Glomerular endothelial cell (primary cell): ENCODE data around the gene CEP350. TPM values are rescaled to one million over a fixed set of nuclear protein-coding genes. Genes with fewer than 3 reads are reported as not detected.
"Not testable (repeated sequence)": the region's sequence is repeated elsewhere in the genome, so short reads cannot be mapped to it uniquely, and the experiment has no call there.

ENCODE experiments used
- DNase-seq: peaks from one replicate; pipeline ENCODE4 v3.0.0-alpha.2; 2011; ENCODE audit warnings: low read depth, low spot score; ENCODE audit errors: extremely low read depth
- total RNA-seq: library from RNA; depleted of rRNA; stranded (reverse); fragments of >200 nt; gene quantifications from 2 replicates; pipeline ENCODE4 v1.2.3, GENCODE V29; 2015

CEP350 gene
- total RNA-seq, 1 donor from 2014 or later: 22.1 TPM

DNA sequence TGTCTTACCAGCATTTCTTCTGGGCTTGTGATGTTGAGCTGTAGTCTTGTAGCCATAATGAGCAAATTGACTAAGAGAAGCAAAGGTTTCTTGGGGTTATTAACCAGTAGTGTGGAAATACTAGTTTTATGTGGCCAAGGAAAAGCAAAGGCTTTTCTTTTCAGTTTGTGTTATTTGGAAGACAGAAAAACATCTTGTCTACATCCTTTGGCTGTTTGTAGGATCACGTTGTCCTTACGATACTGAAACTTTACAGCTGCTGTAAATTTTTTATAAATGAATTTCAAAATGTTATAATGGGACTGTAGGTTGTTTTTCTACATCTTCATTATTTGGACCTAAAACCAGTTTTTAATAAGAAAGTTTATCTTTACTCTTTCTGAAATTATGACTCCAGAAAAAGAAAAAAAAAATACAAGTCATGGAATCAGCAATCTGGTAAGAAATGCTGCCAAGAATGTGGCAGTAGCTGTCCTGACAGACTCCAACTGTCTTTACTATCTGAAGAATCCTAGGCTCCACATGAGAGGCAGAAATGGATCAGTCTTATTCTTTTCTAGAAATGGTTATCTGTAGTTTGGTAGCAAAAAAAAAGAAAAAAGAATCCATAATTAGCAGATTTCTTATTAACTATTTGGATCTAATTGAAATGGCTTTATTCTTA lies 158.5 kb downstream of the CEP350 start:
- no peak for DNase-seq

DNA sequence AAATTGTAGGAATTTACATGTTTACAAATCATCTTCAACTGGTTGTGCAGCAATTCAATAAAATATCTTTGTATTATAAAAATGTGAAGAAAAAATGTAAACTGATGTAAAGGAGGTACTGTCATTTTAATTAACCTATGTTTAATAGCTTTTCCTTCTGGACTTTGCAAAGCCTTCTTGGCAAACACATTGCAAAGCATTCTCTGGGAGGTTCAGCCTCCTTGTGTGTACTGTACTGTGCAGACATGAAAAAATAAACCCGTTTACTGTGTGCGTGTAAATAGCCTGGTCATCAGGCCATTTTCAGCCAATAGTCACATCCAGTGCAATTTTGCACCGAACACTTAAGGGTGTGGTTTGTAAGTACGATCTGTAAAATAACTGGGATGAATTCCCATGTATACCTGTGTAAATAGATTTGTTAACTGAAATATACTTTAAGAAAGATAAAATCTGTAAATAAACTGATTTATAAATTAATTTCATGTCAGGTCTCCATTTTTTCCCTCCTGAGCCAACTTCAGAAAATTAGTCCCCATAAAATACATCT lies 159.9 kb downstream of the CEP350 start:
- no peak for DNase-seq

DNA sequence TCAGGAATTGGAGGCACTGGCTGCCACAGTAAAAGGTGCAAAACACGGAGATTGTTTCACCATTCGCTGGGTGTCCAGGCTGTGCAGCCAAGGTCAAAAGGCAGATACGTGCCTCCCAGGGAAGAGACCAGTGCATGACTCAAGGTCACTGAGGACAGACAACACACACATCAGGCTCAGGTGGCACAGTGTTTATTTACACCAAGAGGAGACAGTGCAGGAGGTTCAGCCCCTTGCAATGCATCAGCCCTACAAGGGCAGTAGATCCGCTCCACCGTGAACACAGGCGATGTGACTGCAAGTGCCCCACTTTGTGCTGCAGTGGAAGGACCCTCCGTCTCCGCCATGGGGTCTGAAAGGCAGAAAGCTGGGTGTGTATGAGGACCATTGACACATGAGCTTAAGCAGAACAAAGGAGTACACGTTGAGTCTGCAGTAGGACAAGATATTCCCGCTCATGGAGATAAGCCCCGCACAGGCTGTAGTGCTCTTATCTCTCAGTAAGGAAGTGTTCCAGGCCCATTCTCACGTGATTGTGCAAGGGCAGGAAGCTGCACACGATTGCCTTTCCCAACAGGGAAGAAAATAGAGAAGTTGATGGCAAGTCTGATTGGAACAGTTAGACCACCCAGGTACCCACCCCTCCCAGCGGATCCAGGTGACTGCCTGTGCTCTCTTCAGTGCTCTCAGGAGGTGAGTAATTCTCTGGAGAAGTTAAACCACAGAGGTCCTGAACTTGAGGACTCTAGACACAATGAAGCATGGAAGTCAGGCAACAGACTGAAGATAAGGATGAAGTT lies 162.6 kb downstream of the CEP350 start:
- DNase-seq: no peak

DNA sequence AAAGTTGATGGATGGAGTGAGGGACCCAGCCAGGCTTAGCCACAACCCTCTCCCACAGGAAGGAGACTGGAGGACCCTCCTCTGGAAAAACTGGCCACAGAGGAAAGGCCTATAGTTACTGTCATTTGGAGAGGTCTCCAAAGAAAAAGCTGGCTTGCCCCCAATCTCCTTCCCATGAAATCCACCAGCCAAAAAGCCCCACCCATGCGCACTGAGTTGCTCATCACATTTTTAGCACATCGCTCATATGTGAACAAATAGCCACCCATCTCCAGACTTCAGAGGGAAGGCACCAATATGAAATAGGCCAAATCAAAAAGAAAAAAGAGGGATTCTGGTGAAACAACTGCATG lies 163.1 kb downstream of the CEP350 start:
- no peak for DNase-seq

DNA sequence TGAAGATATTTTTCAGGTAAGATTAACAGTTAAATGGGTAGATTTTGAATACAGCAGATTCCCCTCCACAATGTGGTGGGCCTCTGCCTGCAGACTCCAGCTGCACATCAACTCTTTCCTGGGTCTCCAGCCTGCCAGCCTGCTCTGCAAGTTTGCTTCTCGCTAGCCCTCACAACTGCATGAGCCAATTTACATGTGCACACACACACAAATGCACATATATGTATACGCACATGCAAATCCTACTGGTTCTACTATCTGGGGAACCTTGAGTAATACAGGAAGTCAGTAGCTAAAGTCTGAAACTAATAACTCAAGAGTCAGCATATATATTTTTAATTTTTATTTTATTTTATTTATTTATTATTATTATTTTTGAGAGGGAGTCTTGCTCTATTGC lies 165.2 kb downstream of the CEP350 start:
- no peak for DNase-seq

DNA sequence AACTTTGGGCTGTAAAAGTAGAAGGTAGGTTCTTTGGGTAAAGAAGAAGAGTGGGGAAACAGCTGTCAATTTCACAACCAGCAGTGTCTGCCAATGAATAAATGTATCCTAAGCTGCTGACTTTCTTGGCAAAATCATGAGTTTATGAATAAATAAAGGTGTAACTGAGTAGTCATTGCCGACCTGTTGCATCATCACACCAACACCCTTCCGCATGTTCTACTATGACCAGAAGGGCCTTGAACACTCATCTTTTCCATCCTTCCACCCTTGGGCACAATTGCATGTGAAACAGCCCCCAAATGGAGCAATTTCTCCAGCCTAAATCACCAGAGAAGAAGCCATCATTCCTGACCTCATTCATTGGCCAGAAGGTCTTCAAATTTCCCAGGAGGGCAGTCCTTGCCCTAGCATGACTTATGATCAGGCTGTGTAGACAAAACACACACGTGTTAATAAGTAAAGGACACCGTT lies 168.9 kb downstream of the CEP350 start:
- no peak for DNase-seq

DNA sequence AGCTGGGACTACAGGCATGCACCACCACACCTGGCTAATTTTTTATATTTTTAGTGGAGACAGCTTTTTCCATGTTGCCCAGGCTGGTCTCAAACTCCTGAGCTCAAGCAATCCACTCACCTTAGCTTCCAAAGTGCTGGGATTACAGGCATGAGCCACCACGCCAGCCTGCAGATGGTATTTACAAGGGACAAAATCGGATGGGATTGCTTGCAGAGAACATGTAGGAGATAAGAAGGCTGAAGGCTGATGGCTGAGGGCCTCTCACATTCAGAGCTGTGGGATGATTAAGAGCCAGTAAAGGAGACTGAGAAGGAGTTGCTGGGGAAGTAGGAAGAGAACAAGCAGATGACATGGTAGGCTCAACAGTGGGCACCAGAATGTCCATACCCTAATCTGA lies 176.0 kb downstream of the CEP350 start:
- DNase-seq: no peak

DNA sequence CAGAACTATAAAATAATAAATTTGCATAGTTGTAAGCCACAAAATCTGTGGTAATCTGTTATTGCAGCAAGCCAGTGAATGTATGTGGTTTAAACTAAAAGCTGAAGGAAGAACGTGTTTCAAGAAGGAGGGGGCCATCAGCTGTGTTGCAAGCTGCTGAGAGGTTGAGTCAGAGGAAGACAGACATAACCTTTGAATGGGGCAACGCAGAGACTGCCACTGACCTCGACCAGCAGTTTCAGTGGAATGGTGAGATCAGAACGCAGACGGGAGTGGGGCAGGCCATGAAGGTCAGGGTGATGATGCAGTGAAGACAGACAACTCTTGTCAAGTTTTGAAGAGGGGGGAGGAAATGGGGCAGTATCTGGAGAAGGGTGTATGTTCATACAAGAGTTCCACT lies 176.9 kb downstream of the CEP350 start:
- no peak for DNase-seq

DNA sequence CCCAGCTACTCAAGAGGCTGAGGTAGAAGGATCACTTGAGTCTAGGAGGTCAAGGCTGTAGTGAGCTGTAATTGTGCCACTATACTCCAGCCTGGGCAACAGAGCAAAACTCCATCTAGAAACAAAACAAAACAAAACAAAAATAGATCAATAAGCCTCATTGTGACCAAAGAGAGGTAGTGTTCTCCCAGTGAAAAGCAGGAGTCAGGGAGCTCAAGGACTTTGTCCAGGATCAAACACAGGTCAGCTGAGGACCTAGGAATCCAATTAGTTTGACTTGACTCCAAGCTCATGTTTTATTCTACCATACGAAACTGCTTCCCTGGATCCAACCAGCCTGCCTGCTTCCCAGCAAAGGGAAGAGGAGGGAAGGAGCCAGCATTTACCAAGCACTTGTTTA lies 178.6 kb downstream of the CEP350 start:
- DNase-seq: no peak

DNA sequence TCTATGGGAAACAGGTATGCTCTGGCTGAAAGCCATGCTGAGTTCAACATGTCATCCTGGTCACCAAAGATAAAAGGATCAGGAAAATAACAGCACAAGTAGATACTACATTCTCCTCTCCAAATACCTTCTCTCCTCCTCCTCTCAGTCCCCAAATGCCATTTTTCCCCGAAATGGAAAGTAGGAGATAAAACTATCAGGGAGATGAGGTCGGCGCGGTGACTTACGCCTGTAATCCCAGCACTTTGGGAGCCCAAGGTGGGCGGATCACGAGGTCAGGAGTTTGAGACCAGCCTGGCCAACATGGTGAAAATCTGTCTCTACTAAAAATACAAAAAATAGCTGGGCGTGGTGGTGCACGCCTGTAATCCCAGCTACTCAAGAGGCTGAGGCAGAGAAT lies 179.1 kb downstream of the CEP350 start:
- not testable (repeated sequence) for DNase-seq

DNA sequence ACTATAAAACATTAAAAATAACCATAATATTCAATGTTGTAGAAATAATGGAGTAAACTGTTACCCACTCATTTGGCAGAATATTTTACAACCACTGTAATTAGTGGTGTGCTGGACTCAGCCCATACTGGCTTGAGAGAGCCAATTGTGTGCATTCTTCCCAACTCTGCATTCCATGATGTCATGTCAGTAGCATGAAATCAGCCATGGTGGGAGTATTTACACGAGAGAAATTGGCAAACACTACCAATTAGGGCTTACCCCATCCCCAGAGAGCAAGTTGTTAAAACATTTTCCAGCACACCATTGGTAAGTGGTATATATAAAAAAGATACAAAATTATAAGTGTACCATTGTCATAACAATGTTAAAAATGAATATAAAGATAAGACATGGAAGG lies 180.9 kb downstream of the CEP350 start:
- DNase-seq: no peak

DNA sequence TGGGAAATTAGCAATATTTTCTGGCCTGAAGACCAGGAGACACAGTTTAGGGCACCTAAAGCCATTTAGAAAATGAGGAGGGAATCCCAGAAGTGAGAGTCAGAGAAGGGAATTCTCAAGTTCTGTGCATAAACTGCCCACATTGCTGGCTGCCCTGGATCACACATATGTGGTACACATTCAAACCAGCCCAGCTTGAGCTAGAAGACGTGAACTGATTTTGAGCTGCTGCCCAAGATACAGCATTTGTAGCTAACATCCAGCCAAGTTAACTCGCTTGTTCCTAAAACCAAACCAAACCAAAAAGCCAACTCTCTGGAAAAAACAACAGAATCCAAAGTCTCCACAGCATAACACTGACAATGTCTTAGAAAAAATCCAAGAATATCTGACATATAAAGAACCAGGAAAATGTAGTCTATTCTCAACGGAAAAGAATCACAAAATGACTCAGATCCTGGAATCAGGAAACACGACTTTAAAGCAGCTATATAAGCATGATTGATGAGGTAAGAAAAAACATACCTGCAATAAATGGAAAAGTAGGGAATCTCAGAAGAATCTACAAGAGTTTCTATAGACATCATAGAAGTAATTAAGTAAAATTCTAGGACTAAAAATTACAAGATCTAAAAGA lies 181.8 kb downstream of the CEP350 start:
- no peak for DNase-seq

DNA sequence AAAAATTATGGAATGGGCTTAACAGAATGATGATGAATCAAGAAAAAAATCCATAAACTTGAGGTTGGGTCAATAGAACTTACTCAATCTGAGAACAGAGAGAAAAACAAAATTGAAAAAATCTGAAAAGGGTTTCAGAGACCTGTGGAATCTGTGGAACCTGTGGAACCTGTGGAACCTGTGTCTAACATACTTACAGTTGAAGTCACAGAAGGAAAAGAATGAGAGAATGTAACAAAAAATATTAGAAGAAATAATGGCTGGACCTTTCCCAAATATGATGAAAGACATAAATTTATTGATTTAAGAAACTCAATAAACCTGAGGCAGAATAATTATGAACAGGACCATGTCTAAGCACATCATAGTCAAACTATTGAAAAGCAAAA lies 182.4 kb downstream of the CEP350 start:
- no peak for DNase-seq

DNA sequence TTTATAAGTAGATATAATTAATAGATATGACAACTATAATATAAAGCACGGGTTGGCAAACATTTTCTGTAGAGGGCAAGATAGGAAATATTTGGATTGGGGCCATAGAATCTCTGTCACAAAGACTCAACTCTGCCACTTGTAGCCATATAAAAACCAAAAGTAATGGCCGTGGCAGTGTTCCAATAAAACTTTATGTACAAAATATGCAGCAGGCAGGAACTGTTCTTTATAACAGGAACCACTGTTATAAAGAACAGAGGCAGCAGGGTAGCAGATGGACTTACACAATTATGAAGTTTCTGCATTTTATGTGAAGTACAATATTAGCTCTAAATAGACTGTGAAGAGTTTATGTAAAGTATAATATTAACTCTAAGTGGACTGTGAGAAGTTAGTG lies 183.2 kb downstream of the CEP350 start:
- no peak for DNase-seq

DNA sequence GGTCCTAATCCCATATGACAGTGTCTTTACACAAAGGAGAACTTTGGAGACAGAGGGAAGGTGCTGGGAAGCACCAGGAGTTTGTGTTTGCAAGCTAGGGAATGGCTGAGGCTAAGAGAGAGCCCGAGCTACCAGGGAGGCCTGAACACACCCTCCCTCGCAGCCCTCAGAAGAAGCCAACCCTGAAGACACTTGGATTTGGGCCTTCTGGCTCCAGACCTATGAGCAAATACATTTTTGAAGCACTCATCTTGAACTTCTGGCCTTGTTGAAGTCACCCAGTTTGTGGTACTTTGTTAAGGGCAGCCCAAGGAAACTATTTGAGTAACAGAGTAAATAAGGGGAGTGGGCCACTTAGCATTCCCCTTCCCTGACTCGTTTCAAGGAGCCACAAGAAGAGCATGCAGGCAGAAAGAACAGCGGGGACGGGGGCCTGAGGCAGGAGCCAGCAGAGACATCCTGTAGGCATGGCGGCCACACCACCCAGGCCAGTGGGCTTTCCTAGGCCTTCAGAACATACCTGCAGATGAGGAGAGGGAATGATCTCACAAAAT lies 186.8 kb downstream of the CEP350 start:
- no peak for DNase-seq

DNA sequence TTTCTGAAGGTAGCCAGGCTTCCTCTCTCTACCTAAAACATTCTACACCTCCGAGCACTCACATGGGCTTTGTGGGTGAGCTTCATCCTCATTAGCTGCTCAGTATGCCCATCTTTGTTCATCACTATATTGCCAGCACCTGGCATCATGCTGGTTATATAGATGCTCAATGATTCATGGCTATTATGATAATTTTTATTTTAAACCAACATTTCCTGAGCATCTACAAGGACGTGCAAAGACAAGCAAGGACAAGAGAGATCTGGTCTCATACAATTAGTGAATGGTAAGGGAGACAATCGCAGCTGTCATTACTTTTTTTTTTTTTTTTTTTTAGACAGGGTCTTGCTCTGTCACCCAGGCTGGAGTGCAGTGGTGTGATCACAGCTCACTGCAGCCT lies 188.7 kb downstream of the CEP350 start:
- no peak for DNase-seq

DNA sequence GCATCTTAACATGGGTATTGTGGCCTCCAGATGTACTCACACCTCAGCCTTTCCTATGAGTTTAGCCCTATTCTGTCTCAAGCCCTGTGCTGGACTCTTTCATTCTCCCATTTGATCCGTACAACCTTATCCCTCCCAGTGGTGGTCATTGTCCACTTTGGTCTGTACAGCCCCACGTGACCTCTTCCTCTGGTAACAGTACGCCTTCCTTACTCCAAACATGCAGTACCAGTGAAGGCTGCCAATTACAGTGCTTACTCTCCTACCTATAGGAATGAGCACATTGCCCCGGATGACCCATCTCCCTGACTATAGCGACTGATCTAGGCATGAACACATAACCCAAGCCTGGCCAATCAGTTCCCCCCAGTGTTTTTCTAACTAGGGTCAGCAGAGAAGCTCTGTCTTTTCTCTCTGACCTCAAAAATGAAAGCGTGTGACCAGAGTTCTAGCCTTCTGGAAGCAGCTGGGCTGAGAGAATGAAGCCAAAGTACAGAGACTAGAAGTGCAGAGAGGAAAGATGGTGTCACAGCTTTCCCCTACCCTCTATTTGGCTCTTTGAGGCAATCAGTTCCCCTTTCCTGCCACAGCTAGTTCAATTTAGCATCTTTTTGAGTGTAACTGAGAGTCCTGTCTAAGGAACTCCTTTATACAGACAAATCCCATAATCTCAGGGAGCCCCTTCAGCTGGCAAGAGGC lies 190.2 kb downstream of the CEP350 start:
- DNase-seq: no peak

DNA sequence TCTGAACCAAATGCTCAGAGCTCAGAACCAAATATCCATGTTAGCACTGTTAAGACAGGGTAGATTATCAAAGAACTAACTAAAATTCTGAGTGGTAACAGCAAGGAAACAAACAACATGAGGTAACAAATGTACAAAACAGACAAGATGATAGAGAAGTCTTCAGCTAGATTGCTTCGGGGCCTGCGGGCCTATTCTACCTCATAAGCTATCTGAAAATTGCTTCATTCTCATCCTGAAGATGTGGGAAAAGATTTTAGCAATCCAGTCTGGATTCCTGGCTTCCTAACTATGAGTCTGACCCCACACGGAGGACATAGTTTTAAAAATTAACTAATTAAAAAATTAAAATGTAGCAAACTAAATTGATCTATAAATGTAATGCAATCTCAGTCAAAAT lies 190.8 kb downstream of the CEP350 start:
- no peak for DNase-seq

DNA sequence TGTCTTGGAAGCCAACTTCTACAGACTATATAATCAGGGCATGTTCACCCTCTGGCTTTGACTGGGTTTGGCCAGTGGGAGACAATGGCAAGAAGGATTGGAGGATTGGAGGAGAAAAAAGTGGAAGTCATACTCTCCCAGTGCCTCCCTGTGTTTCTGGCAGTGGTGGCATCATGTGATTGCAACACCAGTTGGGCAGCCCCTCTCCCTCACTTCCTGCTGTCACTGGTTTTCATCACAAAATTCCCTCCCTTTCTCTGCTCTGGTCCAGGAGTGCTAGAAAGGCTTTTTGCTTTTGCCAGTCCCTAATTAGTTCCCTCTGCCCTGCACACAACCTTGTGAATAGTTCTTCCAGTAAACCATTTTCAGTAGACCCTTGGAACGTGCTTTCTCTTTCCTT lies 196.4 kb downstream of the CEP350 start:
- no peak for DNase-seq

DNA sequence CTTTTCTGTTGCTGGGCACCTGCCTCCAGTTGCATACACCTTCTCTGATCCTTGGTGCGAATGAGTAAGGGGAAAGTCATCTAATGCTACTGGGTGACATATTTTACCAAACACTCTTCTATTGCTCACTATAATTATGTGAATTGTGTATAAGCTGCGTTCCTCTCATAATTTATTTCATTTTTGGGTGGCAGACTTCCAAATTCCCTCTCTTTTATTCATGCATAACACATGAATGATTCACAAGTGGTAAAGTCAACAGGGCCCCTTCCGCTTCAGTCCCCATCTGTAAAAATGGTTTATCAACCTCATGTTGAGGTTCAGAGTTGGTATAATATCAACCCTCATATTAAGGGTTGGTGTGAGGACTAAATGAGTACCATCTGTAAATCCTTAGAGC lies 196.9 kb downstream of the CEP350 start:
- peak; percentile 80 for DNase-seq

DNA sequence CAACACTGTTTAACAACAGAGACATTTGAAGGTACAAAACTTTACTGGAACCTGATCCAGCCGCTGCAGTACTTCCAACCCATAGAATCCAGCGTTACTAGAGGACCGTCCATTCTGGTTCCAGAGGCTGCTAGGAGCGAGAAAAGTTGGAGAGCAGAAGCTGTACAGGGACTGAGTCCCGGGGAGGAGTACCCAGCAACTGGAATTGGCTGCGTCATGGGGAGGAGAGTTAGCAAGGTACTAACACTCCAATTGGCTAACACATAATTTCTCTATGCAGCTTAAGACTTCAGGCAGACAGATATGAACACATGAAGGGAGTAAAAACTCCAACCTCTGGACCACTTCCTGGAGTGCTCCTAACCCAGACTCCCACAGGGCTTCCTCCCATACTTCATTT lies 198.0 kb downstream of the CEP350 start:
- no peak for DNase-seq
